GM21825 (cell line): ENCODE data around the gene SASH1.

Source experiments
- ATAC-seq: cut with Tn5 transposase; IDR thresholded peaks from one replicate; pipeline ENCODE4 v1.9.1; 2021; ENCODE audit warnings: mild to moderate bottlenecking, moderate library complexity; ENCODE audit not compliant: unreplicated experiment

Gene SASH1

DNA sequence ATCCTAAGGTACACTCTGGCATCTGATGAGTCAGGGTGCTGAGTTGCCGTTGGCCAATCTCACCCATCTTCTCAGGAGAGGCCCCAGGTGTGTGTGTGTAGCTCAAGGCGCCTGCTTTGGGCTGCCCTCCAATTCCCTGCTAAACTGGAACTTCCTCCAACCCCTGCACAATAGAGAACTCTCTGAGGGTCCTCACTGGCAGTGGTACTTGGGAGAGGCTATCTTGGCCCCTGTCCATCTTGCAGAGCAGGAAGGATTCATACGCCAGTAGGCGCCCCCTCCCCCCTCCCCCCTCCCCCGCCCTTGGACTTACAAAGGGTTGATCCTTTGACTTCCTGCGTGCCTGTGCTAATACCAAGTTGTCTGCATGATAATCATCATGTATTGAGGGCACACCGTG, 173.6 kb downstream of the SASH1 start:
- no peak for ATAC-seq

- ATAC-seq: no peak
Measured at GRCh38 chr6:148516617-148517016, 174.0 kb downstream of the SASH1 start.

DNA sequence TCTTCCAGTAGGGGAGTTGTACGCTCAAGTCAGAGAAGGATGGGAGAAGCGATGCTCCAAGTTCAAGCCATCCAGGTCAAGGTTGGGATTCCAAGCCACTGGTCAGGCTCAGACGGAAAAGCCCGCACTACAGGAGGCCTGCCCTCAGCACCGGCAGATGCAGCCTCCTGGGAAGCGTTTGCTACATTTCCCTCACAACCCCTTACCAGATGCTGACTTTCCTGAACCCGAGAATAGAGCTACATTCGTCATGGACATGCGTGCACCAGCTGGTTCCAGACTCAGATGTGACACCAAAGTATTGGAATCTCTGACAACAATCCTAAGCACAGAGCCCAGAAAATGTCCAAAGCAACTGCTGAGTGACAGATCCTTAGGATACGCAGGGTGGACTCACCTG, 174.8 kb downstream of the SASH1 start:
- no peak for ATAC-seq

- ATAC-seq: no peak
Measured at GRCh38 chr6:148518511-148519156, 176.0 kb downstream of the SASH1 start.

GRCh38 chr6:148520109-148520841, 177.6 kb downstream of the SASH1 start:
- peak; percentile 96 for ATAC-seq

DNA sequence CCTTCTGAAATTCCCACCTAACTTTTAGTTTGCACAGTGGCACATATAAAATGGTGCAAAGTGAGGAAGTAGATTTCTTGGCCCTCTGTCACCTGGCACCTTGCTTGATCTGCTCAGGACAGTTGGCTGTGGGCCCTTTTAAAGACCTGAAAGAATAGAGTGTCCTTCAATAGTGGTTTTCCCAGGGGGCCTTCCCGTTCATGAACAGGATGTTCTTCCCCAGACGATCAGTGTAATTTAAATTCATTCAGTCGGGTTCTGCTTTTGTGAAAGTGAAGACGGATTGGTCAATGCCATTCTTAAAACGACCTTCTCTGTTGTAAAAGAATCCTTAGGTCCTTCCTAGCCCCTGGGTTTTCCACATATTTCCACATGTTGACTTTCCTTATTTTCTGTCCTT, 178.5 kb downstream of the SASH1 start:
- ATAC-seq: no peak

GRCh38 chr6:148521586-148521985, 178.9 kb downstream of the SASH1 start:
- no peak for ATAC-seq

DNA sequence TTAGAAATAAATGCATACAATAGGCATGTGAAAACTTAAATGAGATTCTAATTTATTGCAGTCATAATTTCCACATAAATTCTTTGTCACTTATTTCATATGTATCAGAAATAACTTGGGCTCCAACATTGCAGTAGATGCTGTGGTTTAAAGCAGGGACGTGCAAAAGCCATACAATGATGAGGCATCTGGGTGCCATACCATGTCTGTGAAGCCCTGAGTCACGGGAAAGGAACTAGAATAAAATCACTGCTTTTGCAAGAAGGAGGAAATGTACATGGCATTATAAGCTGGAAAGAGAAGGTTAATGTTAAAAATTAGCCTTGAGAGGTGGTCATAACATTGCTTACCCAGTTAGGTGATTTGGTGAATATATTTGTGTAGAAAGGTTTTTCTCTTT, 180.4 kb downstream of the SASH1 start:
- no peak for ATAC-seq

- no peak for ATAC-seq
Measured at GRCh38 chr6:148523551-148523950, 180.9 kb downstream of the SASH1 start.

DNA sequence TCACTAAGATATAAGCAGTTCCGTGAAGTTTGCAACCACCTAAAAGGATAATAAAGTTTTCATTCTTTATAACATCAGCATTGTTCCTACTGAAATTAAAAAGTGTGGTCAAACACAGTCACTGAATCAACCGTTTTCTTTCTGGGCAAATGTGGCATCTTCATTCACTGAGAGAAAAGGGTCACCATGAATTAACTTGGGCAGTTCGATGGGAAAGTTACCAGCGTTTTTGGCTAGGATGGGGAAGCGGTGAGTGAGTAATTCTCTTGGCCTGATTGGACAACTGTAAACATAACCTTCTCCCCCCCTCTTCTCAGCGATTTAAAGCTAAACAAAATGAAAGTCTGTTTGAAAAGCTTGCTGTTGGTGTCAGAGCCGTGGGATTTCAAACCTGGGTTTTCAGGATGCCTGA, 181.8 kb downstream of the SASH1 start:
- no peak for ATAC-seq

GRCh38 chr6:148524976-148525375, 182.3 kb downstream of the SASH1 start:
- no peak for ATAC-seq

- no peak for ATAC-seq
Measured at GRCh38 chr6:148525453-148525852, 182.8 kb downstream of the SASH1 start.

DNA sequence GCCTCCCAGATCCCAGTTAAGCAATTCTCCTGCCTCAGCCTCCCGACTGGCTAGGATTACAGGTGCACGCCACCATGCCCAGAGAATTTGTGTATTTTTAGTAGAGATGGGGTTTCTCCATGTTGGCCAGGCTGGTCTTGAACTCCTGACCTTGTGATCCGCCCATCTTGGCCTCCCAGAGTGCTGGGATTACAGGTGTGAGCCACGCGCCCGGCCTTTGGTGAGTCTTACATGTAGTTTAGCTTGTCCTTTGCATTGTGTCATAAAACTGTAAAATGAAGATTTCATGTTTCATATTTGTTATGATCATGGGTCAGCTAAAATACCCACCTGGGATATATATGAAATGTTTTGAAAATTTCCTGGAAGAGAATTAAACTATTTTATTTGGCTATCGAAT, 183.5 kb downstream of the SASH1 start:
- ATAC-seq: no peak

GRCh38 chr6:148528292-148528691, 185.7 kb downstream of the SASH1 start:
- ATAC-seq: no peak

DNA sequence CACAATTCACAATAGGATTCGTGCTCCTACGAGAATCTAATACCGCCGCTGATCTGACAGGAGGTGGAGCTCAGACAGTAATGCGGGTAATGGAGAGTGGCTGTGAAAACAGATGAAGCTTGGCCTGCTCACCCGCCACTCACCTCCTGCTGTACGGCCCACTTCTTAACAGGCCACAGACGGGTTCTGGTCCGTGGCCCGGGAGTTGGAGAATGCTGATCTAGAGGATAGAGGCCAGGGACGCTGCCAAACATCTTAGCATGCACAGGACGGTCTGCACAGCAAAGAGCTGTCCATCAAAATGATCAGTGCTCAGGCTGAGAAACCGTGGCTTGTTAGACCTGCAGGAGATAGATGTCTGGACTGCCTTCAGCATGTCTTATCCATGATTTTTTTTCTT, 186.4 kb downstream of the SASH1 start:
- ATAC-seq: no peak

- peak; percentile 66 for ATAC-seq
Measured at GRCh38 chr6:148530394-148530953, 187.8 kb downstream of the SASH1 start.

DNA sequence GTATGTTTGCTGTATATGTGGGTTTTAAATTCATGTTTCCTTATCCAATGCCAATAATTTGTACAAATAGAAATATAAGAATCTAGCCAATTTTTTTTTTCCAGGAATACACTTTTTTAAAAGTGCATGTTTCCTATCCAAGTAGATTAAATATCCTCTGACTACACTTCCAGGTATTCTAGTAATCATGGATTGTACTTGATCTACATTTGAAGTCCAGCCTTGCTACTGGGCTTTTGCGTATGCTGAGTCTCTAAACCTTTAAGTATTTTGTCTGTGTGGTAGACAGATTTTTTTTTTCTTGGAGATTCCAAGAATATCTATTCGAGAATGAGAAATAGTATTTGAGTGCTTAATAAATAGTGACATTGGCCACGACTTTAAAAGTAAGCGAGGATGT, 188.3 kb downstream of the SASH1 start:
- ATAC-seq: no peak

GRCh38 chr6:148532698-148533097, 190.1 kb downstream of the SASH1 start:
- no peak for ATAC-seq

GRCh38 chr6:148533309-148534107, 190.9 kb downstream of the SASH1 start:
- ATAC-seq: no peak

DNA sequence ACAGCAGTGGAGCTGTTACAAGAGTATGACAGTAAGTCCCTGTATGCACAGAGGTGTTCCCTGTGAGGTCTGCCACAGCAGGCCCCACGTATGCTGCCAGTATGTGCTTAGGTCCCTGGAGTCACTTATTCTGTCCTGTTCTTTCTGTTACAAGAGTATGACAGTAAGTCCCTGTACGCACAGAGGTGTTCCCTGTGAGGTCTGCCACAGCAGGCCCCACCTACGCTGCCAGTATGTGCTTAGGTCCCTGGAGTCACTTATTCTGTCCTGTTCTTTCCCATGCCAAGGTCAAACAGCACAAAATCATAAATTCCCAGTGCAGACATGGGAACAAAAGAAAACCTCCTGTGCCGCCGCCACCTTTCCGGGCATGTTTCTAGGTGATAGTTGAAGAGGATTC, 192.2 kb downstream of the SASH1 start:
- ATAC-seq: no peak

GRCh38 chr6:148535381-148535780, 192.7 kb downstream of the SASH1 start:
- ATAC-seq: no peak

- ATAC-seq: no peak
Measured at GRCh38 chr6:148535976-148536375, 193.3 kb downstream of the SASH1 start.
